Uterus (tissue), 4 donors: ENCODE measurements around the gene CAMK2D. TPM values are rescaled to one million over a fixed set of nuclear protein-coding genes. Genes with fewer than 3 reads are reported as not detected.

ENCODE experiments used
- DNase-seq, 2 donors: peaks; one replicate each; pipeline ENCODE4 v3.0.0-alpha.2; 2019 to 2020
- H3K27ac ChIP-seq, 2 donors: fragments of 200-600 bp; sonication (generic); 1 replicate in 1 of 2; 2 replicates in 1 of 2; pipeline ENCODE4 v1.5.1; 2016 to 2018
- H3K27me3 ChIP-seq, 2 donors: fragments of 200-600 bp; sonication (generic); one replicate each; pipeline ENCODE4 v1.5.1; 2018 to 2019; ENCODE audit warnings: control low read depth in 1 of 2
- H3K36me3 ChIP-seq, 2 donors: fragments of 200-600 bp; sonication (generic); one replicate each; pipeline ENCODE4 v1.5.1; 2019; ENCODE audit warnings: control low read depth in 1 of 2
- H3K4me1 ChIP-seq, 2 donors: fragments of 200-600 bp; sonication (generic); one replicate each; pipeline ENCODE4 v1.5.1; 2018 to 2019; ENCODE audit warnings: control low read depth in 1 of 2
- H3K4me3 ChIP-seq, 2 donors: fragments of 200-600 bp; sonication (generic); 1 replicate in 1 of 2; 2 replicates in 1 of 2; pipeline ENCODE4 v1.5.1; 2018 to 2019; ENCODE audit warnings: mild to moderate bottlenecking in 1 of 2
- H3K9me3 ChIP-seq, 2 donors: fragments of 200-600 bp; sonication (generic); one replicate each; pipeline ENCODE4 v1.5.1; 2019; ENCODE audit warnings: control low read depth in 1 of 2
- CTCF ChIP-seq, 4 experiments: fragments of 200-600 bp in 2 of 4; fragments of 450-650 bp in 2 of 4; sonication (generic) in 2 of 4; IDR thresholded peaks; one replicate each; pipeline ENCODE4 v1.5.1; 2016 to 2019; ENCODE audit warnings: antibody characterized with exemption in 4 of 4, mild to moderate bottlenecking in 2 of 4, moderate library complexity in 1 of 4
- POLR2A ChIP-seq, 2 donors: fragments of 450-650 bp; IDR thresholded peaks; one replicate each; pipeline ENCODE4 v1.6.1; 2016; ENCODE audit warnings: antibody characterized with exemption in 2 of 2, mild to moderate bottlenecking in 1 of 2, moderate library complexity in 1 of 2
- intact Hi-C: fragments of 100-400 bp; cut with DNase I; formaldehyde crosslinking; loops from one replicate; pipeline ENCODE4 v1.15.1; 2023; ENCODE audit warnings: low total_unique reads
- total RNA-seq, 4 donors: library from RNA; depleted of rRNA in 3 of 4; stranded (reverse); fragments of >200 nt in 3 of 4; gene quantifications; one replicate each; pipeline versions ENCODE4 v1.1.0 to v1.2.4, GENCODE V29; 2014 to 2023
- donor health status: DM: yes; HTN: yes; CAD: no.

CAMK2D gene
- total RNA-seq, 4 donors from 2014 or later: 41.5 to 95.3 (median 54.3) TPM

GRCh38 chr4:113524096-113524495 is 237.4 kb downstream of the CAMK2D start:
- Histone ChIP-seq H3K4me1 (no peaks in the 10 kb centered on the region), H3K27me3 (no peaks in the 10 kb centered on the region), H3K9me3 (no peaks in the 10 kb centered on the region), H3K27ac (no peak overlapping the region), H3K36me3 (no peaks in the 10 kb centered on the region), H3K4me3 (no peak overlapping the region)
- intact Hi-C loops: no loop called here
- DNase-seq: no peak
- no peak for TF ChIP-seq POLR2A (IDR thresholded peaks at IDR 0.05)
- TF ChIP-seq CTCF (IDR thresholded peaks at IDR 0.05): no peak

- Histone ChIP-seq H3K27me3 (no peaks in the 10 kb centered on the region), H3K36me3 (no peaks in the 10 kb centered on the region), H3K4me1 (no peaks in the 10 kb centered on the region), H3K4me3 (no peak overlapping the region), H3K27ac (no peak overlapping the region), H3K9me3 (no peaks in the 10 kb centered on the region)
- intact Hi-C loops: no loop called here
- DNase-seq: no peak
- TF ChIP-seq CTCF (IDR thresholded peaks at IDR 0.05) (no peak), POLR2A (IDR thresholded peaks at IDR 0.05) (no peak)
These were observed 239.1 kb downstream of the CAMK2D start for GRCh38 chr4:113522433-113522832.

- intact Hi-C loops: no loop called here
- TF ChIP-seq CTCF (IDR thresholded peaks at IDR 0.05): no peak
- TF ChIP-seq POLR2A (IDR thresholded peaks at IDR 0.05): no peak
- Histone ChIP-seq H3K9me3 (no peaks in the 10 kb centered on the region), H3K36me3 (no peaks in the 10 kb centered on the region), H3K4me3 (no peak overlapping the region), H3K27ac (no peak overlapping the region), H3K4me1 (no peaks in the 10 kb centered on the region), H3K27me3 (no peaks in the 10 kb centered on the region)
- no peak for DNase-seq
These were observed 248.2 kb downstream of the CAMK2D start for GRCh38 chr4:113513382-113513781.

GRCh38 chr4:113512880-113513279 is 248.7 kb downstream of the CAMK2D start:
- TF ChIP-seq POLR2A (IDR thresholded peaks at IDR 0.05) (no peak), CTCF (IDR thresholded peaks at IDR 0.05) (no peak)
- intact Hi-C loops: no loop called here
- H3K9me3 ChIP-seq: no peaks in the 10 kb centered on the region

GRCh38 chr4:113511944-113512343 is 249.6 kb downstream of the CAMK2D start:
- Histone ChIP-seq H3K4me3 (no peak overlapping the region), H3K4me1 (no peaks in the 10 kb centered on the region), H3K36me3 (no peaks in the 10 kb centered on the region), H3K27me3 (no peaks in the 10 kb centered on the region), H3K27ac (no peak overlapping the region), H3K9me3 (no peaks in the 10 kb centered on the region)
- intact Hi-C loops: no loop called here
- DNase-seq: no peak
- TF ChIP-seq CTCF (IDR thresholded peaks at IDR 0.05): no peak
- no peak for TF ChIP-seq POLR2A (IDR thresholded peaks at IDR 0.05)

More at GRCh38 chr4:113512880-113513279, 248.7 kb downstream of the CAMK2D start:
- H3K4me3 ChIP-seq: no peak overlapping the region
- no peaks in the 10 kb centered on the region for H3K27me3 ChIP-seq
- no peak overlapping the region for H3K27ac ChIP-seq
- DNase-seq: no peak
- H3K4me1 ChIP-seq: no peaks in the 10 kb centered on the region
- H3K36me3 ChIP-seq: no peaks in the 10 kb centered on the region
